PC-3 (cell line): ENCODE data around the gene BATF. TPM values are rescaled to one million over a fixed set of nuclear protein-coding genes. Genes with fewer than 3 reads are reported as not detected.

Source experiments
- ATAC-seq: fragments of 200-7000 bp; cut with Tn5 transposase; 2 replicates; pipeline ENCODE4 v1.9.1; 2020; ENCODE audit warnings: mild to moderate bottlenecking, moderate library complexity
- BruUV-seq: library from RNA; stranded (reverse); fragments of 400-500 nt; replicated peaks from 2 replicates; lab custom pipeline; 2021; lab: Mats Ljungman, UMichigan
- CTCF ChIA-PET: fragments of 300-600 bp; sonication (Branson Sonifier 250); formaldehyde crosslinking; loops from one replicate; lab custom pipeline; 2022; ENCODE audit warnings: antibody characterized with exemption; lab: Charles Lee
- POLR2A ChIA-PET: fragments of 300-600 bp; sonication (Branson Sonifier 250); formaldehyde crosslinking; loops from one replicate; lab custom pipeline; 2022; ENCODE audit warnings: antibody characterized with exemption; ENCODE audit not compliant: unreplicated experiment; lab: Charles Lee
- DNase-seq: peaks from one replicate; pipeline ENCODE4 v3.0.0-alpha.2; 2015
- H2AFZ ChIP-seq: fragments of 300-600 bp; sonication (generic); 2 replicates; pipeline ENCODE4 v1.6.0; 2016; ENCODE audit warnings: antibody characterized with exemption, low read length
- H3F3A ChIP-seq: fragments of 300-600 bp; sonication (generic); one replicate; pipeline ENCODE4 v1.6.0; 2017; ENCODE audit warnings: antibody characterized with exemption, low read length, control low read depth, mild to moderate bottlenecking; ENCODE audit not compliant: unreplicated experiment
- H3K27ac ChIP-seq: fragments of 300-600 bp; sonication (generic); 2 replicates; pipeline ENCODE4 v1.5.1; 2016; ENCODE audit warnings: mild to moderate bottlenecking, low read length
- H3K27me3 ChIP-seq: fragments of 300-600 bp; sonication (generic); 2 replicates; pipeline ENCODE4 v1.6.1; 2016; ENCODE audit warnings: low read length, mixed read lengths
- H3K36me3 ChIP-seq: fragments of 300-600 bp; sonication (generic); 2 replicates; pipeline ENCODE4 v1.6.1; 2016; ENCODE audit warnings: low read depth, mixed run types, low read length, mixed read lengths
- H3K4me1 ChIP-seq: fragments of 300-600 bp; sonication (generic); 2 replicates; pipeline ENCODE4 v1.5.1; 2016; ENCODE audit warnings: low read length; ENCODE audit not compliant: insufficient read depth
- H3K4me2 ChIP-seq: fragments of 300-600 bp; sonication (generic); 2 replicates; pipeline ENCODE4 v1.6.0; 2016; ENCODE audit warnings: low read length
- H3K4me3 ChIP-seq: fragments of 300-600 bp; sonication (generic); 2 replicates; pipeline ENCODE4 v1.5.1; 2016; ENCODE audit warnings: mild to moderate bottlenecking, low read length, mixed read lengths
- H3K79me2 ChIP-seq: fragments of 300-600 bp; sonication (generic); 2 replicates; pipeline ENCODE4 v1.6.1; 2017; ENCODE audit warnings: low read length, mixed read lengths
- H3K9ac ChIP-seq: fragments of 300-600 bp; sonication (generic); 2 replicates; pipeline ENCODE4 v1.6.0; 2016; ENCODE audit warnings: mild to moderate bottlenecking, low read length
- H3K9me2 ChIP-seq: fragments of 300-600 bp; sonication (generic); replicated peaks from 2 replicates; pipeline ENCODE4 v1.6.1; 2016; ENCODE audit warnings: mixed run types, low read length, mixed read lengths
- H3K9me3 ChIP-seq: fragments of 300-600 bp; sonication (generic); 2 replicates; pipeline ENCODE4 v1.6.1; 2016; ENCODE audit warnings: low read length, mixed read lengths
- H4K20me1 ChIP-seq: fragments of 300-600 bp; sonication (generic); 2 replicates; pipeline ENCODE4 v1.6.1; 2016; ENCODE audit warnings: low read length, mixed read lengths
- EZH2 ChIP-seq: fragments of 300-600 bp; sonication (generic); IDR thresholded peaks from one replicate; pipeline ENCODE4 v1.6.1; 2017; ENCODE audit warnings: antibody characterized with exemption, mild to moderate bottlenecking, low read length; ENCODE audit not compliant: unreplicated experiment
- EZH2phosphoT487 ChIP-seq: fragments of 300-600 bp; sonication (generic); IDR thresholded peaks from 2 replicates; pipeline ENCODE4 v1.6.1; 2018; ENCODE audit warnings: mild to moderate bottlenecking, antibody characterized with exemption, low read length, borderline replicate concordance
- intact Hi-C: fragments of 100-400 bp; cut with micrococcal nuclease; formaldehyde crosslinking; loops from 2 replicates; pipeline ENCODE4 v1.9.0; 2023
- total RNA-seq: library from RNA; depleted of rRNA; stranded (reverse); fragments of >200 nt; gene quantifications from 2 replicates; pipeline ENCODE4 v1.2.3, GENCODE V29; 2014
- TF ChIP-seq, protein P1 (sequence below): fragments of 300-600 bp; sonication (generic); conservative IDR thresholded peaks from 2 replicates; pipeline ENCODE4 v1.5.1; 2017; ENCODE audit warnings: antibody characterized with exemption, low read depth, mild to moderate bottlenecking, low read length

Gene BATF
- total RNA-seq, 1 experiment from 2014 or later: not detected

DNA sequence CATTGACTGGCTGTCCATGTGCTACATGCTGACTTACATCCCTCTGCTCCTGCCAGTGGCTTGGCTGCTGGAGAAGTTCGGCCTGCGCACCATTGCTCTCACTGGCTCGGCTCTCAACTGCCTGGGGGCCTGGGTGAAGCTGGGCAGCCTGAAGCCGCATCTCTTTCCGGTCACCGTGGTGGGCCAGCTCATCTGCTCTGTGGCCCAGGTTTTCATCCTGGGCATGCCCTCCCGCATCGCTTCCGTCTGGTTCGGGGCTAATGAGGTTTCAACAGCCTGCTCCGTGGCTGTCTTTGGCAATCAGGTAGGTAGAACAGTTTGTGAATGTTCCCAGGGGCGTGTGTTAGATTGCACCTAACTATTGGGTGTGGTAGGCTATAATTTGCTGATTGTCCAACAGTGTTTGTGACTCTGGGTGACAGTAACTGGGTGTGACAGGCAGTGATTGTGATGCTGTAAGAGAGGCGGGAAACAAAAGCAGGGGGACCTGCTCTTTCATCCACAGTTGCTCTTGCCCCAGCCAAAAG is 57.1 kb downstream of the BATF start:
- Histone ChIP-seq H3K4me1 (peaks cover 9% of the 10 kb centered on the region), H3K36me3 (no peaks in the 10 kb centered on the region), H3K4me3 (peak overlapping the region; percentile 82; the same call in 1 of the 2 replicates), H3K9me2 (no peaks in the 10 kb centered on the region), H4K20me1 (no peaks in the 10 kb centered on the region), H3F3A (no peaks in the 10 kb centered on the region), H3K79me2 (no peaks in the 10 kb centered on the region), H2AFZ (no peak overlapping the region), H3K9me3 (no peaks in the 10 kb centered on the region), H3K27ac (no peak overlapping the region), H3K9ac (no peak overlapping the region), H3K27me3 (no peaks in the 10 kb centered on the region), H3K4me2 (peak overlapping the region; percentile 96)
- POLR2A ChIA-PET: no interaction called here
- TF ChIP-seq EZH2 (no peak), EZH2phosphoT487 (no peak)
- TF ChIP-seq, protein P1, sequence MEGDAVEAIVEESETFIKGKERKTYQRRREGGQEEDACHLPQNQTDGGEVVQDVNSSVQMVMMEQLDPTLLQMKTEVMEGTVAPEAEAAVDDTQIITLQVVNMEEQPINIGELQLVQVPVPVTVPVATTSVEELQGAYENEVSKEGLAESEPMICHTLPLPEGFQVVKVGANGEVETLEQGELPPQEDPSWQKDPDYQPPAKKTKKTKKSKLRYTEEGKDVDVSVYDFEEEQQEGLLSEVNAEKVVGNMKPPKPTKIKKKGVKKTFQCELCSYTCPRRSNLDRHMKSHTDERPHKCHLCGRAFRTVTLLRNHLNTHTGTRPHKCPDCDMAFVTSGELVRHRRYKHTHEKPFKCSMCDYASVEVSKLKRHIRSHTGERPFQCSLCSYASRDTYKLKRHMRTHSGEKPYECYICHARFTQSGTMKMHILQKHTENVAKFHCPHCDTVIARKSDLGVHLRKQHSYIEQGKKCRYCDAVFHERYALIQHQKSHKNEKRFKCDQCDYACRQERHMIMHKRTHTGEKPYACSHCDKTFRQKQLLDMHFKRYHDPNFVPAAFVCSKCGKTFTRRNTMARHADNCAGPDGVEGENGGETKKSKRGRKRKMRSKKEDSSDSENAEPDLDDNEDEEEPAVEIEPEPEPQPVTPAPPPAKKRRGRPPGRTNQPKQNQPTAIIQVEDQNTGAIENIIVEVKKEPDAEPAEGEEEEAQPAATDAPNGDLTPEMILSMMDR: no peak
- DNase-seq (no peak), ATAC-seq (no peak)
- intact Hi-C loops: loop anchor here (5.0 kb wide), 1 partner anchor 213 kb away; no protein-coding TSS in a partner anchor
- no TSS peak for BruUV-seq
- CTCF ChIA-PET: no interaction called here

DNA sequence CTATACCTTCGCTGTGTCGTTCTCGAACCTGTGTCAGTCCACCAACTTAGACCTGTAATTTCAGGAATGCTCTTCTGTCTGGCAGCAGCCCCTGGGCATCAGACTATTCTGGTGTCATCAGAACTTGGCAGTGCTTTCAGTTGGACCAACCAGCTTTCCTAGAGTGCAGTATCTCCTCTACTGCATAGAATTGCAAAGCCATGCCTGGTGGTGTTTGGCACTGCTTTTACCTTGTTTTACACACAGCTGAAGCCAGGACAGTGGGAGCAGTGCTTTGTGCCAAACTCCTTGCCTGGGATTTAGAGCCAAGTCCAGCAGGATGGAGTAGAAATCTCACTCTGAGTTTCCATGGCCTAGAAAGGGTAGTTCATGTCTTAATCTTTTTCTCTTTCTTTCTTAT is 57.6 kb downstream of the BATF start:
- Histone ChIP-seq H3K27me3 (no peaks in the 10 kb centered on the region), H3K27ac (no peak overlapping the region), H3F3A (no peaks in the 10 kb centered on the region), H3K9ac (no peak overlapping the region), H3K4me2 (0 out of 2 replicates have a peak overlapping the region, but pooled peaks have one; percentile 12), H3K9me2 (no peaks in the 10 kb centered on the region), H3K4me1 (peaks cover 9% of the 10 kb centered on the region), H4K20me1 (no peaks in the 10 kb centered on the region), H2AFZ (no peak overlapping the region), H3K36me3 (no peaks in the 10 kb centered on the region), H3K79me2 (no peaks in the 10 kb centered on the region), H3K4me3 (no peak overlapping the region), H3K9me3 (no peaks in the 10 kb centered on the region)
- ATAC-seq (no peak), DNase-seq (no peak)
- TF ChIP-seq EZH2 (no peak), EZH2phosphoT487 (no peak)
- TF ChIP-seq, protein P1: no peak
- ChIA-PET POLR2A (no interaction called here), CTCF (no interaction called here)
- BruUV-seq: no TSS peak
- intact Hi-C loops: loop anchor here (5.0 kb wide), 1 partner anchor 212 kb away; no protein-coding TSS in a partner anchor

DNA sequence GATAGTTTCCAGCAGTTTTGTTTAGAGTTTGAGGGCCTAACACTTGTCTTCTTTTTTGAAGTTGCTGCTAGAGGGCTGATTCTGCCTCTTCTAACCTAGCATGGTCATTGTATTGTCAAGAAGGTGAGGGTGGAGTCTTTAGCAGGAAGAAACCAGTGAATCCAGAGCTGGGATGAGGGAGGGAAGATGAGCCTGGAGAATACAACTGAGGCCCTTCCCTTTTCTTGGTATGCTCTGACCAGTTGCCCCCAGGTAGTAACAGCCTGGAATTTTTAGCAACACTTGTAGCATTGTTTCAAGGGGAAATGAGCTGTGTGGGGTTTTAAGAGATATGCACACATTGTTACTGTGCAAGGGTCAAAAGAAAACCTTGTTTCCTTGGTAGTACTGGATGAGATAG is 65.1 kb downstream of the BATF start:
- no peaks in the 10 kb centered on the region for H3K27me3 ChIP-seq
- H3K9ac ChIP-seq: no peak overlapping the region
- DNase-seq (no peak), ATAC-seq (no peak)
- TF ChIP-seq EZH2phosphoT487 (no peak), EZH2 (no peak)
- TF ChIP-seq, protein P1: no peak
- H3F3A ChIP-seq: no peaks in the 10 kb centered on the region
- no peak overlapping the region for H3K4me3 ChIP-seq
- CTCF ChIA-PET: interaction anchor here (0.6 kb wide), 1 partner anchor 63 kb away, joined by 3 read pairs; no protein-coding TSS in a partner anchor
- POLR2A ChIA-PET: no interaction called here
- H3K9me3 ChIP-seq: no peaks in the 10 kb centered on the region
- intact Hi-C loops: no loop called here
- H3K79me2 ChIP-seq: no peaks in the 10 kb centered on the region
- H3K27ac ChIP-seq: no peak overlapping the region
- no peaks in the 10 kb centered on the region for H3K4me1 ChIP-seq
- H4K20me1 ChIP-seq: no peaks in the 10 kb centered on the region
- no TSS peak for BruUV-seq
- H2AFZ ChIP-seq: no peak overlapping the region
- H3K36me3 ChIP-seq: no peaks in the 10 kb centered on the region
- H3K9me2 ChIP-seq: no peaks in the 10 kb centered on the region
- no peak overlapping the region for H3K4me2 ChIP-seq
